Type B pancreatic cell (in vitro differentiated cells): ENCODE measurements around the gene AKAP11. TPM values are rescaled to one million over a fixed set of nuclear protein-coding genes. Genes with fewer than 3 reads are reported as not detected.

Experiments used
- DNase-seq: peaks from one replicate; pipeline ENCODE4 v3.0.0; 2021; ENCODE audit warnings: mixed read lengths; ENCODE audit not compliant: unreplicated experiment; ENCODE audit errors: extremely low spot score
- H3K27ac Mint-ChIP-seq: 2 replicates; pipeline ENCODE4 v1.8.0; 2021; ENCODE audit warnings: mild to moderate bottlenecking, mixed read lengths
- H3K27me3 Mint-ChIP-seq: 2 replicates; pipeline ENCODE4 v1.8.0; 2021; ENCODE audit warnings: mixed read lengths
- H3K36me3 Mint-ChIP-seq: 2 replicates; pipeline ENCODE4 v1.8.0; 2021; ENCODE audit warnings: mixed read lengths
- H3K4me1 Mint-ChIP-seq: one replicate; pipeline ENCODE4 v1.8.0; 2021; ENCODE audit warnings: mixed read lengths; ENCODE audit not compliant: unreplicated experiment
- H3K4me3 Mint-ChIP-seq: 2 replicates; pipeline ENCODE4 v1.8.0; 2021; ENCODE audit warnings: mild to moderate bottlenecking, mixed read lengths
- H3K9me3 Mint-ChIP-seq: 2 replicates; pipeline ENCODE4 v1.8.0; 2021; ENCODE audit warnings: mixed read lengths
- total RNA-seq: library from RNA; stranded (reverse); gene quantifications from 2 replicates; pipeline ENCODE4 v1.2.1, GENCODE V29; 2021; ENCODE audit warnings: low replicate concordance
- TF ChIP-seq, protein P1 (sequence below): fragments of 200-600 bp; sonication (generic); conservative IDR thresholded peaks from 2 replicates; pipeline ENCODE4 v1.5.0; 2021; ENCODE audit warnings: antibody characterized with exemption, mild to moderate bottlenecking

The AKAP11 gene
- total RNA-seq, 1 donor from 2014 or later: 30.3 TPM

DNA sequence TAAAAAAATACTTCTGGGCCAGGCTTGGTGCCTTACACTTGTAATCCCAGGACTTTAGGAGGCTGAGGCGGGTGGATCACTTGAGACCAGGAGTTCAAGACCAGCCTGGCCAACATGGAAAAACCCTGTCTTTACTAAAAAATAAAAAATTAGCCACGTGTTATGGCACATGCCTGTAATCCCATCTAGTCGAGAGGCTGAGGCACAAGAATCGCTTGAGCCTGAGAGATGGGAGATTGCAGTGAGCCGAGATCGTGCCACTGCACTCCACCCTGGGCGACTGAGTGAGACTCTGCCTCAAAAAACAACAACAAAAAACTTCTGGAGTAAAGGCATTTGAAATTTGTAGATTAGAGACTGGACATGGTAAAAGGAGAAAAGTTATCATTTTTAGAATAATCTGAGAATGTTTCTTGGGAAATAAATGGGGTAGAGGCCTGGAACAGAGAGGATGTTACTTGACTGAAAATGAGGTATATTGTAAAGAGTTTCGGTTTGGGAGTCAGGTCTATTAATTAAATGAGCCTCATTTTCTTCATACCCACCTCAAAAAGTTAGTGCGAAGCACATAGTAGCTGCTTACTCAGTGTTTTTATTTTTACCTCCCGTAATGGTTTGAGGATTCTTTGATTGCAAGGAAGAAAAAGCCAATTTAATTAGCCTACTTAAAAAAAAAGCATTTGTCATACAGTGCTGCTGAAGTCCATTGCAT is 2.6 kb downstream of the AKAP11 start:
- Mint-ChIP-seq H3K36me3 (peaks cover 21% of the 10 kb centered on the region), H3K27ac (no peak overlapping the region), H3K4me1 (peaks cover 30% of the 10 kb centered on the region), H3K27me3 (no peaks in the 10 kb centered on the region), H3K4me3 (no peak overlapping the region), H3K9me3 (peaks cover 13% of the 10 kb centered on the region)
- no peak for DNase-seq
- TF ChIP-seq, protein P1, sequence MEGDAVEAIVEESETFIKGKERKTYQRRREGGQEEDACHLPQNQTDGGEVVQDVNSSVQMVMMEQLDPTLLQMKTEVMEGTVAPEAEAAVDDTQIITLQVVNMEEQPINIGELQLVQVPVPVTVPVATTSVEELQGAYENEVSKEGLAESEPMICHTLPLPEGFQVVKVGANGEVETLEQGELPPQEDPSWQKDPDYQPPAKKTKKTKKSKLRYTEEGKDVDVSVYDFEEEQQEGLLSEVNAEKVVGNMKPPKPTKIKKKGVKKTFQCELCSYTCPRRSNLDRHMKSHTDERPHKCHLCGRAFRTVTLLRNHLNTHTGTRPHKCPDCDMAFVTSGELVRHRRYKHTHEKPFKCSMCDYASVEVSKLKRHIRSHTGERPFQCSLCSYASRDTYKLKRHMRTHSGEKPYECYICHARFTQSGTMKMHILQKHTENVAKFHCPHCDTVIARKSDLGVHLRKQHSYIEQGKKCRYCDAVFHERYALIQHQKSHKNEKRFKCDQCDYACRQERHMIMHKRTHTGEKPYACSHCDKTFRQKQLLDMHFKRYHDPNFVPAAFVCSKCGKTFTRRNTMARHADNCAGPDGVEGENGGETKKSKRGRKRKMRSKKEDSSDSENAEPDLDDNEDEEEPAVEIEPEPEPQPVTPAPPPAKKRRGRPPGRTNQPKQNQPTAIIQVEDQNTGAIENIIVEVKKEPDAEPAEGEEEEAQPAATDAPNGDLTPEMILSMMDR: no peak

DNA sequence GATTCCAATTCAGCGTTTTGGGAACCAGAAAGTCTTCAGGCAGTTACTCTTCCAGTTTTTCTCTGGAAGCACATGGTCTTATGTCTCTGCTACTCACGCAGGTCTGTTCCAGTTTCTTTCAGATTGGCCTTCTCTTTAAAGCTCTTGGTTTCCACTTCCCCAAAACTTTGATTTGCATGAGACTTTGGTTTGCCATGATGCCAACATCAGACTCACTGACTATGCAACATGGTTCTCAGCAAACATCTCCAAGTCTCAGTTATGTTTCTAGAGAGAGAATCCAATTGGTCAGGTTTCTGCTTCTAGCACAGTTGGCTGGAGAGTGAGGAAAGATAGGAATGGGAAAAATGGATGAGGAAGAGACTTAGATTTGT is 3.1 kb downstream of the AKAP11 start:
- DNase-seq: no peak
- H3K4me3 Mint-ChIP-seq: no peak overlapping the region
- H3K9me3 Mint-ChIP-seq: peaks cover 12% of the 10 kb centered on the region
- H3K4me1 Mint-ChIP-seq: peaks cover 30% of the 10 kb centered on the region
- H3K27ac Mint-ChIP-seq: no peak overlapping the region
- no peaks in the 10 kb centered on the region for H3K27me3 Mint-ChIP-seq
- peaks cover 21% of the 10 kb centered on the region for H3K36me3 Mint-ChIP-seq
- TF ChIP-seq, protein P1: no peak

DNA sequence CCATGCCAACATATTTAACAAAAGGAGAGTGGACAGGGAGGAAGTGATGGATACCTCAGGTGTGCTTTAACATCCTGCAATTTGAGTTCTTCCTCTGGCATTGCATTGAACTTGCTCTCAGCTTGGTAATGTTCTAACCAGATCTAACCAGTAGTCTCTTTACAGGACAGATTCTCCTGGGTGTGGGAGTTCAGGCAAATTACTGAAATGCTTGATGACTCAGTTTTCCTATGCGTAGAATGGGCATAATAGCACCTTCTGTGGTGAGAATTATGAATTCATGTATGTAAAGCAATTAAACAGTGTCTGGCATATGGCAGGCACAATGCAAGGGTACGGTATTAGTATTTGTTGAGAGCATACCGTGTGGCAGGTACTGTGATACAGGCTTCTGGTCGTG is 3.6 kb downstream of the AKAP11 start:
- TF ChIP-seq, protein P1: no peak
- H3K4me3 Mint-ChIP-seq: no peak overlapping the region
- no peak for DNase-seq
- H3K27me3 Mint-ChIP-seq: no peaks in the 10 kb centered on the region
- H3K27ac Mint-ChIP-seq: no peak overlapping the region
- peaks cover 30% of the 10 kb centered on the region for H3K4me1 Mint-ChIP-seq
- peaks cover 17% of the 10 kb centered on the region for H3K36me3 Mint-ChIP-seq
- H3K9me3 Mint-ChIP-seq: peaks cover 8% of the 10 kb centered on the region

DNA sequence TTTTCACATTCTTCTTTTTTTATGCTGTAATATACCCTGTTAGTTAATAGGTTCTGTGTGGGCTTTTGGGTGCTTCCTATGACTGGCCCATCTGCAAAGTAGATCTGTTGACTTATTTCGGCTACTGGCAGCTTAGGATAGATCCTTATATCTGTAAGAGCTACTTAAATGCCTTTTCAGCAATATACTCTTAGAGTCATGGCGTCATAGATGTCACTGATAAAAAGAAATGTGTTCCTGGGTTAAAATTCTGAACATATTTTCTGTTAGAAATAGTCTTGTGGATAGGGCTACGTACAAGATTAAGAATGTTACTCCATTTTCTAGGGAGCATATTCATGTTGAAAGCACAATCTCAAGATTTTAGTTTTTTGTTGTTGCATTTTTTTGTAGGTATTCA is 4.7 kb downstream of the AKAP11 start:
- Mint-ChIP-seq H3K27ac (no peak overlapping the region), H3K36me3 (peaks cover 8% of the 10 kb centered on the region), H3K9me3 (no peaks in the 10 kb centered on the region), H3K27me3 (no peaks in the 10 kb centered on the region), H3K4me3 (no peak overlapping the region), H3K4me1 (peaks cover 21% of the 10 kb centered on the region)
- TF ChIP-seq, protein P1: no peak
- no peak for DNase-seq

DNA sequence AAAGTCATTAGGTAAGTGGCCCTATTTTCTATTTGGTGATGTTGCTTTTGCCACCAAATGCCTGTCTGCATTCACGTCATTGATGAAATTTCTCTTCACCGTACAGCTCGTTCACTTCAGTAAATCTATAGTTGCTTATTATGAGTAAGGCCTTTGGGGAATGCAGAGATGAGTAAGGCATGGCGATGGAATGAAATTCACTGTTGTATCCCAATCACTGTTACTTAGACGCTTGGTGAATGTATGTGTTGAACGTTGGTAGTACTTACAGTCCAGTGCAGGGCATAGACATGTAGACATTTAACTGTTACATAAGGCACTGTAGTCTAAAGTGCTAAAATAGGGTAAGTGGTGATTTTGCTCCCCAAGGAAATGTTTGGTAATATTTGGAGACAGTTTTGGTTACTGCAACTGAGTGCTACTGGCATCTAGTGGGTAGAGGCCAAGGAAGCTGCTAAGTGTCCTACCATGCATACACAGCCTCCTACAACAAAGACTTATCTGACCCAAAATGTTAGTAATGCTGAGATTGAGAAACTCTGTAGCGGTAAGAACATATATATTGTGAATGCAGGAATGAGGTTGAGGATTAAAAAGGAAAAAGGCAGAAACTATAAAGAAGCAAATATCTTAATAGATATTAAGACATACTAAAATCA is 5.8 kb downstream of the AKAP11 start:
- TF ChIP-seq, protein P1: no peak
- Mint-ChIP-seq H3K4me1 (peaks cover 23% of the 10 kb centered on the region), H3K4me3 (no peak overlapping the region), H3K27me3 (no peaks in the 10 kb centered on the region), H3K27ac (no peak overlapping the region), H3K9me3 (no peaks in the 10 kb centered on the region), H3K36me3 (peaks cover 8% of the 10 kb centered on the region)
- DNase-seq: no peak
